GM12873 (cell line): ENCODE data around the gene MPG.

ENCODE experiments used
- TF ChIP-seq, protein P1 (sequence below): IDR thresholded peaks from 2 replicates; pipeline ENCODE4 v1.5.1; 2012; ENCODE audit warnings: low read depth, mild to moderate bottlenecking, moderate library complexity, low read length, control low read depth; ENCODE audit not compliant: insufficient read depth; ENCODE audit errors: missing control alignments

The MPG gene

DNA sequence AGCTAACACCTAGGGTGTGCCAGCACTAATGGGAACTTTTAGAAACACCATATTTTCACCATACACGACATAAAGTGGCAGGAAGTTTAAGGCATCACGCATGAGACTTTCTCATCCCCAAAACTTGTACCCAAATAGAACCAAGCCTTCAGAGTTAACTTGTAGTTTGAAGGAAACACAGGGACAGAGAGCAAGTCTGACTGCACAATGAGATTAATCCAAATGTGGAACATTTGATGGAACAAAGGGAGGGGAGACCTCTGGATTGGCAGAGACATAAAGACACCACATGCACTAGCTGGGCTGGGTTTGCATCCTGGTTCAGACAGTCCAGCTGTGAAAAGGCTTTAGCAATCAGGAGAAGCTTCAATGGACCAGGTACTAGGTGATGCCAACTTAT, 36.3 kb downstream of the MPG start:
- TF ChIP-seq, protein P1, sequence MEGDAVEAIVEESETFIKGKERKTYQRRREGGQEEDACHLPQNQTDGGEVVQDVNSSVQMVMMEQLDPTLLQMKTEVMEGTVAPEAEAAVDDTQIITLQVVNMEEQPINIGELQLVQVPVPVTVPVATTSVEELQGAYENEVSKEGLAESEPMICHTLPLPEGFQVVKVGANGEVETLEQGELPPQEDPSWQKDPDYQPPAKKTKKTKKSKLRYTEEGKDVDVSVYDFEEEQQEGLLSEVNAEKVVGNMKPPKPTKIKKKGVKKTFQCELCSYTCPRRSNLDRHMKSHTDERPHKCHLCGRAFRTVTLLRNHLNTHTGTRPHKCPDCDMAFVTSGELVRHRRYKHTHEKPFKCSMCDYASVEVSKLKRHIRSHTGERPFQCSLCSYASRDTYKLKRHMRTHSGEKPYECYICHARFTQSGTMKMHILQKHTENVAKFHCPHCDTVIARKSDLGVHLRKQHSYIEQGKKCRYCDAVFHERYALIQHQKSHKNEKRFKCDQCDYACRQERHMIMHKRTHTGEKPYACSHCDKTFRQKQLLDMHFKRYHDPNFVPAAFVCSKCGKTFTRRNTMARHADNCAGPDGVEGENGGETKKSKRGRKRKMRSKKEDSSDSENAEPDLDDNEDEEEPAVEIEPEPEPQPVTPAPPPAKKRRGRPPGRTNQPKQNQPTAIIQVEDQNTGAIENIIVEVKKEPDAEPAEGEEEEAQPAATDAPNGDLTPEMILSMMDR = no peak

DNA sequence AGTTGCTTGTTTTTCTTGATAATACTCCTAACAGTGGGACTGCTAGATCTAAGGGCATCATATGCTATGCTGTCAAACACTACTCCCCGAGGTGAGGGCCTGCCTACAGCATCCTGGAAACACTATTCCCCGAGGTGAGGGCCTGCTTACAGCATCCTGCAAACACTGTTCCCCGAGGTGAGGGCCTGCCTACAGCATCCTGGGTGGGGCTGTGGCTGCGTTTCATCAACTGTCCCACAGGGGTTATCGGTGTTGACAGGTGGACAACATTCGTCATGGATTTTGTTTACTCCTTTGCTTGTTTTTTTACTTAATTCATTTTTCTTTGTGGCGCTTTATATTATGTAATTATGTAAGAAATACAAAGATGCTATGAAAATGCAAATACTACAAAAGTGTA, 38.0 kb downstream of the MPG start:
- TF ChIP-seq, protein P1 = no peak

DNA sequence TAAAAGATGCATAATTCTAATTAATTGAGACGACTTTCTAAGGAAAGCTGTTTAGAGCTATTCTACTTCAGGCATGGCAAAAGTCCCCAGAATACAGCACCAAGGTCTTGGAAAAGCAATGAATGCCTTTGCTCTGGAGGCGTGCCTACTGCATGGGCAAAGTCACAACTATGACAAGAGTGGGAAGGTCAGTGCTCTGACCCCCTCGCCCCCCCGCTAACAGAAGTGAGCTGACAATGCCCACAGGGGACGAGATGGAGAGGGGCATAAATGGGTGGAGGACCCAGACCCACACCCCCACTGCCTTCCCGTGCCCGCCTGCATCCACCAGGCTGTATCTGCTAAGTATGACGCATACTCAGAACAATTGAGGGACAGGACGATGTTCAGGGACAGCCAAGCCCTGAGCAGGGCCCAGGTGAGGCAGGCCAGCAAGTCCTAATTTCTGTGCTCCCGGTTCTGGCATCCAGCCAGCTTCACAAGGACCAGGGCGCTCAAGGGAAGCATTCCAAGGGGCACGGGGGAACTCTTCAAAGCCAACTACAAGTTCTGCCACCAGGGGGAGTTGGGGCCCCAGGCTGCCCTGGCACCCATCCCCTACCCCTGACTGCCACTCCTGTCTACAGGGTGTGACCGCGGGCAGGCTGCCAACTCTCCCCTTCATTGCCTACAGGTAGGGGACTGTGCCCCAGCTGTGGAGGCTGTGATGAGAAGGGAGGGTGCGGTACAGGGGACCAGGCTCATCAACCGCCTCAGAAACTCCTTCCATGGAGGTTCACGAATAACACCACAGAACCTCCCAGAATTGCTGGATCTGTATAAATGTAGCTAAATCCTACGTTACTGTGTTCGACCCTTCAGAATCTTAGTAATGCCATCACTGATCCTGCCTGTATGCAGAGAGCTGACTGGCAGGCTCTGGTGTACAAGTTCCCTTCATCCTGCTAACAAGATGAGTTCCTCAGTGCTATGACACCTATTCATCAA, 39.6 kb downstream of the MPG start:
- TF ChIP-seq, protein P1 = peak; percentile 89

DNA sequence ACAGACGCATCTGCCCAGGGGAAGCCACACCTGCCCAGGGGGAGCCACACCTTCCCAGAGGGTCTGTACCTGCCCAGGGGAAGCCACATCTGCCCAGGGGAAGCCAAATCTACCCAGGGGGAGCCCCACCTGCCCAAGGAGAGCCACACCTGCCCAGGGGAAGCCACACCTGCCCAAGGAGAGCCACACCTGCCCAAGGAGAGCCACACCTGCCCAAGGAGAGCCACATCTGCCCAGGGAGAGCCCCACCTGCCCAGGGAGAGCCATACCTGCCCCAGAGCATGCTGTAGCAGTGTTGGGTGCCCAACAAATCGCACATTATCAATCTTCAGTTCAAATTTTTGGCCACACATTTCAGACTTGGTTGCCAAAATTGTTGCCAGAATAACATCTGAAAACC, 40.8 kb downstream of the MPG start:
- TF ChIP-seq, protein P1 = no peak

- TF ChIP-seq, protein P1 = no peak
These were observed 41.3 kb downstream of the MPG start for GRCh38 chr16:119295-119694.

DNA sequence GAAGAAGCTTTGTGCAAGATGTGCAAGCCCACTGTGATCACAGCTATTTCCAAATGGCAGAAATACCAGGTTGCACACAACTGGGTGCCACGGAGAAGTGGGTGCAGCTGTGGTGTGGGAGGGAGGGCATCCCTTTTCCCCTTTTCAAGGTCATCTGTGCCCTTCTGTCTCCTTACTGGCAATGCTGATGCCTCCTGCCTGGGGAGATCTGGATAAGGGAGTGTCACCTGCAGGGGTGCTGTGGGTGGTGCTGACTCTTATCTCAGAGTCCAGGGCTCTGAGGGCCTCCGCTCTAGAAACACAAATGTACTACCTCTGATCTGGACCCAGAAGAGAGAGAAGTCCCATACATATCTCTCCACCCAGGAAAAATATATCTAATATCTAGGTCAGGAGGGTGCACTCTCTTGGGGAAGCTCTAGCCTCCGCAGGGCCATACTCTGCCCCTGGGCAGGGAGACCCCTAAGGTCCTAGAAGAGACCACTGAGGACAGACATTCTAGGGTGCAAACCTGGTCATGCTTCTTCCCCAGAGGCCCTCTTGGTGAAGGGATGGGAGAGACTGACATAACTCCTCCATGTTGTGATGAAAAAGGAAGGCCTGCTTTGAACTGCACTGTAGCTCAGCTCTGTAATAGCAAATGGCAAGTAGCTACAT, 41.9 kb downstream of the MPG start:
- TF ChIP-seq, protein P1 = no peak

GRCh38 chr16:120756-121155, 42.7 kb downstream of the MPG start:
- TF ChIP-seq, protein P1 = no peak
